Activated T-helper 2 cell treated with anti-CD3 and anti-CD28 coated beads, Interferon-gamma antibody, Interleukin-2, Interleukin-4, amounts not matched to agents 10 μg/mL and 5 μg/mL and 100 μg/mL, durations not matched to agents 14 hours and 24 hours and 36 hours (primary cell): ENCODE results near the gene INPP4A. TPM values are rescaled to one million over a fixed set of nuclear protein-coding genes. Genes with fewer than 3 reads are reported as not detected.
"Not testable (repeated sequence)": the region's sequence is repeated elsewhere in the genome, so short reads cannot be mapped to it uniquely, and the experiment has no call there.

Source experiments
- DNase-seq: peaks from one replicate; pipeline ENCODE4 v3.0.0; 2021; ENCODE audit warnings: low spot score
- H3K27ac Mint-ChIP-seq: one replicate; pipeline ENCODE4 v1.8.0; 2021; ENCODE audit warnings: mixed read lengths
- H3K27me3 Mint-ChIP-seq: one replicate; pipeline ENCODE4 v1.8.0; 2021; ENCODE audit warnings: low read depth, mixed read lengths
- H3K36me3 Mint-ChIP-seq: one replicate; pipeline ENCODE4 v1.8.0; 2021; ENCODE audit warnings: low read depth, mixed read lengths
- H3K4me1 Mint-ChIP-seq: one replicate; pipeline ENCODE4 v1.8.0; 2021; ENCODE audit warnings: low read depth, mixed read lengths
- H3K4me3 Mint-ChIP-seq: one replicate; pipeline ENCODE4 v1.8.0; 2021; ENCODE audit warnings: low read depth, mild to moderate bottlenecking, moderate library complexity, mixed read lengths
- H3K9me3 Mint-ChIP-seq: one replicate; pipeline ENCODE4 v1.8.0; 2021; ENCODE audit warnings: mixed read lengths
- intact Hi-C: fragments of 100-400 bp; cut with micrococcal nuclease; formaldehyde crosslinking; loops from one replicate; pipeline ENCODE4 v1.15.1; 2023
- total RNA-seq: library from RNA; stranded (reverse); gene quantifications from 2 replicates; pipeline ENCODE4 v1.2.3, GENCODE V29; 2022

Gene INPP4A
- total RNA-seq = 35.9 and 40.2 TPM in 2 replicates

DNA sequence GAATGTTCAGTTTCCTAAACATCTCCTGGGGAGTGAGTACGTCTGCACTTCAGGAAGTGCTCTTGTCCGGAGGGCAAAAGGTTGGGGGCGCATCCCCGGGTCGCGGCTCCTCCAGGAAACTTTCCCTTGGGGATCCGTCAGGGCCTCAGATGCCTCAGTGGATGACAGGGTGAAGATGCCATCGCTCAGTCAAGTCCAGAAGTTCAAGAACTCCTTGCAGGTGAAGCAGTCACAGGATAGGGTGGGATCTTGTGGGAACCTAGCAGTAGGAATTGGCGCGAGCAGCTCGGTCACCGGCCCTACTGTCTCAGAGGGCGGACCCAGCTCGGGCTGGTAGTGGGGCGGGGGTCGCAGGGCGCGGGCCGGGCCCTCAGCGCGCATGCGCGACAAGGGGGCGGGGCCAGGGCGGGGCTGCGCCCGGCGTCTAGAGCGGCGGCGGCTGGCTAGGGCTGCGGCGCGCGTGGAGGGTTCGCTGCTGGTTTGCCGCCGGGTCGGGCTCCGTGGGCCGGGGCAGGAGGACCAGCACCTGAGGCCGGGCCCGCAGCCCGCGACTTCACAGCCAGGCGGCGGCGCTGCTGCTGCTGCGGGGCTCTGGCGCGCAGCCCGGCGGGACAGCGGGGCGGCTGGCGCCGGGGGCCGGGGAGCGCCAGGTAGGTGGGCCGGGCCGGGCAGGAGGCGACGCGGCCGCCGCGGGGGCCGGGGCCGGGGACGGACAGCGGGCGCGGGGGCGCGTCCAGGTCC lies at the start of gene INPP4A:
INPP4A (plus strand) TSS at position 423 of the 741 bp plus-strand sequence. CDS start 75,191 bp downstream, outside the sequence.
- H3K27me3 Mint-ChIP-seq = no peaks in the 10 kb centered on the region
- H3K36me3 Mint-ChIP-seq = peaks cover 14% of the 10 kb centered on the region
- peak within 1 kb of the TSS; percentile 86 for H3K4me3 Mint-ChIP-seq
- peaks cover 37% of the 10 kb centered on the region for H3K4me1 Mint-ChIP-seq
- peaks cover 13% of the 10 kb centered on the region for H3K9me3 Mint-ChIP-seq
- intact Hi-C loops = loop anchor here (5.0 kb wide), 1 partner anchor 323 kb away; no protein-coding TSS in a partner anchor
- peak within 1 kb of the TSS; percentile 86 for H3K27ac Mint-ChIP-seq
- peak; percentile 70 for DNase-seq

DNA sequence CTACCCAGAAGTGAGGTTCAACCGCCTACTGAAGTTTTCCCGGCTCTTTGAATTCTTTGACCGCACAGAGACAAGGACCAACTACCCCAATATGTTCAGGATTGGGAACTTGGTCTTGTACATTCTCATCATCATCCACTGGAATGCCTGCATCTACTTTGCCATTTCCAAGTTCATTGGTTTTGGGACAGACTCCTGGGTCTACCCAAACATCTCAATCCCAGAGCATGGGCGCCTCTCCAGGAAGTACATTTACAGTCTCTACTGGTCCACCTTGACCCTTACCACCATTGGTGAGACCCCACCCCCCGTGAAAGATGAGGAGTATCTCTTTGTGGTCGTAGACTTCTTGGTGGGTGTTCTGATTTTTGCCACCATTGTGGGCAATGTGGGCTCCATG lies 48.7 kb upstream of the INPP4A start:
- Mint-ChIP-seq H3K27me3 (peaks cover 34% of the 10 kb centered on the region), H3K27ac (no peak overlapping the region), H3K36me3 (no peaks in the 10 kb centered on the region), H3K4me1 (no peaks in the 10 kb centered on the region), H3K9me3 (no peaks in the 10 kb centered on the region), H3K4me3 (no peak overlapping the region)
- intact Hi-C loops = no loop called here
- no peak for DNase-seq

DNA sequence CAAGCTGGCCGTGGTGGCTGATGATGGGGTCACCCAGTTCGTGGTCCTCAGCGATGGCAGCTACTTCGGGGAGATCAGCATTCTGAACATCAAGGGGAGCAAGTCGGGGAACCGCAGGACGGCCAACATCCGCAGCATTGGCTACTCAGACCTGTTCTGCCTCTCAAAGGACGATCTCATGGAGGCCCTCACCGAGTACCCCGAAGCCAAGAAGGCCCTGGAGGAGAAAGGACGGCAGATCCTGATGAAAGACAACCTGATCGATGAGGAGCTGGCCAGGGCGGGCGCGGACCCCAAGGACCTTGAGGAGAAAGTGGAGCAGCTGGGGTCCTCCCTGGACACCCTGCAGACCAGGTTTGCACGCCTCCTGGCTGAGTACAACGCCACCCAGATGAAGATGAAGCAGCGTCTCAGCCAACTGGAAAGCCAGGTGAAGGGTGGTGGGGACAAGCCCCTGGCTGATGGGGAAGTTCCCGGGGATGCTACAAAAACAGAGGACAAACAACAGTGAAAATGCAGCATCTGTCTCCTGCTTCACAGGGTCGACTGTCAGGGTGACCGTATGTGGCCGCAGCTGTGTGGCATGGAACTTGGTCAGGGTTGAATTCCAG lies 47.8 kb upstream of the INPP4A start:
- H3K27me3 Mint-ChIP-seq = peaks cover 42% of the 10 kb centered on the region
- no peak overlapping the region for H3K27ac Mint-ChIP-seq
- H3K9me3 Mint-ChIP-seq = no peaks in the 10 kb centered on the region
- no peaks in the 10 kb centered on the region for H3K36me3 Mint-ChIP-seq
- H3K4me1 Mint-ChIP-seq = no peaks in the 10 kb centered on the region
- intact Hi-C loops = no loop called here
- H3K4me3 Mint-ChIP-seq = no peak overlapping the region
- no peak for DNase-seq

DNA sequence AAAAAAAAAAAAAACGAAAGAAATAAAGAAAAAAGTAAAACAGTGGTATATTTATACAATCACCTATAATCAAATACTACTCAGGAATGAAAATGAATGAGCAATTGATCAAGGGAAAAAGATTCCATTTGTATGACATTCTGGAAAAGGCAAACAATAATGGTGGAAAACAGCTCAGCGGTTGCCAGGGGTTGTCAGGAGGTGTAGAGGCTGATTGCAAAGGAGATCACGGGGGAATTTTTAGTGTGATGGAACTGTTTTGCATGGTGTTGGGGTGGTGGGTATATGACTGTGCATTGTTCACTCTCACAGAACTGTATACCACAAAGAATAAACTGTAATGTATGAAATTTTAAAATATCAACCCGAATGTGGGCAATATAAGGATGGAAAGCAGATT lies 45.5 kb upstream of the INPP4A start:
- H3K9me3 Mint-ChIP-seq = no peaks in the 10 kb centered on the region
- H3K4me3 Mint-ChIP-seq = no peak overlapping the region
- H3K36me3 Mint-ChIP-seq = no peaks in the 10 kb centered on the region
- intact Hi-C loops = no loop called here
- peaks cover 60% of the 10 kb centered on the region for H3K27me3 Mint-ChIP-seq
- H3K4me1 Mint-ChIP-seq = no peaks in the 10 kb centered on the region
- no peak overlapping the region for H3K27ac Mint-ChIP-seq
- DNase-seq = no peak

- peaks cover 44% of the 10 kb centered on the region for H3K27me3 Mint-ChIP-seq
- no peak overlapping the region for H3K4me3 Mint-ChIP-seq
- no peaks in the 10 kb centered on the region for H3K36me3 Mint-ChIP-seq
- intact Hi-C loops = no loop called here
- H3K9me3 Mint-ChIP-seq = no peaks in the 10 kb centered on the region
- no peak overlapping the region for H3K27ac Mint-ChIP-seq
- DNase-seq = peak; percentile 6
- no peaks in the 10 kb centered on the region for H3K4me1 Mint-ChIP-seq
Measured at GRCh38 chr2:98403878-98404277, 40.8 kb upstream of the INPP4A start.

- no peaks in the 10 kb centered on the region for H3K36me3 Mint-ChIP-seq
- peaks cover 36% of the 10 kb centered on the region for H3K27me3 Mint-ChIP-seq
- no peaks in the 10 kb centered on the region for H3K4me1 Mint-ChIP-seq
- intact Hi-C loops = no loop called here
- no peak overlapping the region for H3K4me3 Mint-ChIP-seq
- H3K9me3 Mint-ChIP-seq = no peaks in the 10 kb centered on the region
- DNase-seq = peak; percentile 6
- no peak overlapping the region for H3K27ac Mint-ChIP-seq
Measured at GRCh38 chr2:98404556-98405250, 40.0 kb upstream of the INPP4A start.

GRCh38 chr2:98405301-98405700 lies 39.4 kb upstream of the INPP4A start:
- intact Hi-C loops = no loop called here
- Mint-ChIP-seq H3K9me3 (no peaks in the 10 kb centered on the region), H3K4me3 (no peak overlapping the region), H3K4me1 (no peaks in the 10 kb centered on the region), H3K36me3 (no peaks in the 10 kb centered on the region), H3K27me3 (peaks cover 34% of the 10 kb centered on the region), H3K27ac (no peak overlapping the region)
- DNase-seq = no peak

GRCh38 chr2:98408155-98408554 lies 36.5 kb upstream of the INPP4A start:
- intact Hi-C loops = no loop called here
- H3K9me3 Mint-ChIP-seq = peaks cover 2% of the 10 kb centered on the region
- H3K27ac Mint-ChIP-seq = no peak overlapping the region
- no peak for DNase-seq
- no peaks in the 10 kb centered on the region for H3K36me3 Mint-ChIP-seq
- peaks cover 16% of the 10 kb centered on the region for H3K27me3 Mint-ChIP-seq
- H3K4me1 Mint-ChIP-seq = peaks cover 6% of the 10 kb centered on the region
- no peak overlapping the region for H3K4me3 Mint-ChIP-seq

DNA sequence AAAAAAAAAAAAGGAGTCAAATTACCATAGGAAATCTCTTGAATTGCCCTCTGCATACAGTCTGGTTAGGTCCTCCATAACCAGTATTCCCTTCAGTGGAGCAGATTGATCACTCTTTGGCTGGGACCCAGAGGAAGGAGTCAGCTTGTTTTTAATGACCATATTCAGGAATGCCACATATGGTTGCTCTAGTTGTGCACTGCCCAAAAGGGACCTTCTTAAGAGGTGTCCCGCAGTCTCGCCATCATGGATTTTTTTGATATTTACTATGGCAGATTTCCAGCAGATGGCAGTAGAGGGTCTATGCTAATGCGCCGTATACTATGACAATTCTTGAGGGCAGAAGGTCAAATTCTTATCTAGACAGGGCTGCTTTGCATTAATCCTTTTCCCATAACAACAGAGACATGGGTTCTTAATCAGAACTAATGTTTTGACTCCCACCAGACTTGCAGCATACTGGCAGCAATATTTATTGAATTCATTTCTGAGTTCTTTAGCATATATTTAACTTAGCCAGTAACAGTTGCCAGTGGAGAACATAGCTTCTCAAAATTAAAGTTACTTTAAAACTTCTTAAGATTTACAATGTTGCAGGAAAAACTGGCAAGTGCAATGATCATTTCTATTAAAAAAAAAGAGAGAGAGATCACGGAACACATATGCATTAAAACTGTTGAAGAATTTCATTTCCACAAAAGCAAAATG lies 31.8 kb upstream of the INPP4A start:
- intact Hi-C loops = loop anchor here (1.0 to 2.0 kb wide), 4 partner anchors 70 to 424 kb away; no protein-coding TSS in a partner anchor
- H3K27ac Mint-ChIP-seq = no peak overlapping the region
- H3K9me3 Mint-ChIP-seq = peaks cover 6% of the 10 kb centered on the region
- H3K27me3 Mint-ChIP-seq = peaks cover 9% of the 10 kb centered on the region
- DNase-seq = peak; percentile 43
- peaks cover 8% of the 10 kb centered on the region for H3K4me1 Mint-ChIP-seq
- no peaks in the 10 kb centered on the region for H3K36me3 Mint-ChIP-seq
- no peak overlapping the region for H3K4me3 Mint-ChIP-seq

DNA sequence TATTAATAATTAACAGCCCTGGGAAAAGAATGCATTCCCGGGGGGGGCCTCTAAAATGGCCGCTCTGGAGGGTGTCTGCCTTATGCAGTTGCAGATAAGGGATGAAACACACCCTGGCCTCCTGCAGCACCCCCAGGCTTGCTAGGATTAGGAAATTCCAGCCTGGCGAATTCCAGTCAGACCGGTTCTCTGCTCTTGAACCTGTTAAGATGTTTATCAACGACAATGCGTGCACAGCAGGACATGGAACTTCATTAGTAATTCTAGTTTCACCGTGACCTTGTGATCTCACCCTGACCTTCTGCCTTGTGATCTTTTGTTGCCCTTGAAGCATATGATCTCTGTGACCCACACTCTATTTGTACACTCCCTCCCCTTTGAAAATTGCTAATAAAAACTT lies 30.4 kb upstream of the INPP4A start:
- H3K4me1 Mint-ChIP-seq, H3K27ac Mint-ChIP-seq, H3K27me3 Mint-ChIP-seq, H3K9me3 Mint-ChIP-seq, H3K4me3 Mint-ChIP-seq, H3K36me3 Mint-ChIP-seq, intact Hi-C loops, DNase-seq: not testable (repeated sequence)

DNA sequence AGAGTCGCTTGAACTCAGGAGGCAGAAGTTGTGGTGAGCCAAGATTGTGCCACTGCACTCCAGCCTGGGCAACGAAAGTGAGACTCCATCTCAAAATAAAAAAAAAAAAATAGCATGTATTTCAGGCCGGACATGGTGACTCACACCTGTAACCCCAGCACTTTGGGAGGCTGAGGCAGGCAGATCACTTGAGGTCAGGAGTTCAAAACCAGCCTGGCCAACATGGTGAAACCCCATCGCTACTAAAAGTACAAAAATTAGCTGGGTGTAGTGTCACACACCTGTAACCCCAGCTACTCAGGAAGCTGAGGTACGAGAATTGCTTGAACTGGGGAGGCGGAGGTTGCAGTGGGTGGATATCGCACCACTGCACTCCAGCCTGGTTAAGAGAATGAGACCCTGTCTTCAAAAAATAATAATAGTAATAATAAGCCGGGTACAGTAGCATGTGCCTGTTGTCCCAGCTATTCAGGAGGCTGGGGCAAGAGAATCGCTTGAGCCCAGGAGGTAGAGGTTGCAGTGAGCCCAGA lies 28.9 kb upstream of the INPP4A start:
- not testable (repeated sequence) for H3K27me3 Mint-ChIP-seq

GRCh38 chr2:98416383-98417159 lies 28.1 kb upstream of the INPP4A start:
- H3K4me3 Mint-ChIP-seq = no peak overlapping the region
- peaks cover 4% of the 10 kb centered on the region for H3K27me3 Mint-ChIP-seq
- intact Hi-C loops = no loop called here
- no peak for DNase-seq
- H3K4me1 Mint-ChIP-seq = peaks cover 8% of the 10 kb centered on the region
- no peaks in the 10 kb centered on the region for H3K36me3 Mint-ChIP-seq
- H3K9me3 Mint-ChIP-seq = peaks cover 11% of the 10 kb centered on the region
- H3K27ac Mint-ChIP-seq = no peak overlapping the region

More for the DNA sequence above, 28.9 kb upstream of the INPP4A start:
- DNase-seq, H3K36me3 Mint-ChIP-seq, H3K4me1 Mint-ChIP-seq, H3K4me3 Mint-ChIP-seq, H3K9me3 Mint-ChIP-seq, H3K27ac Mint-ChIP-seq, intact Hi-C loops: not testable (repeated sequence)
